NCI-H748 (cell line): ENCODE data around the gene LMF1.
A peak's percentile ranks its signal among the peaks of the same experiment; 100 is the strongest.

Source experiments
- DNase-seq: peaks from one replicate; lab custom pipeline; 2025; ENCODE audit not compliant: unreplicated experiment; lab: John Stamatoyannopoulos, UW

The LMF1 gene

DNA sequence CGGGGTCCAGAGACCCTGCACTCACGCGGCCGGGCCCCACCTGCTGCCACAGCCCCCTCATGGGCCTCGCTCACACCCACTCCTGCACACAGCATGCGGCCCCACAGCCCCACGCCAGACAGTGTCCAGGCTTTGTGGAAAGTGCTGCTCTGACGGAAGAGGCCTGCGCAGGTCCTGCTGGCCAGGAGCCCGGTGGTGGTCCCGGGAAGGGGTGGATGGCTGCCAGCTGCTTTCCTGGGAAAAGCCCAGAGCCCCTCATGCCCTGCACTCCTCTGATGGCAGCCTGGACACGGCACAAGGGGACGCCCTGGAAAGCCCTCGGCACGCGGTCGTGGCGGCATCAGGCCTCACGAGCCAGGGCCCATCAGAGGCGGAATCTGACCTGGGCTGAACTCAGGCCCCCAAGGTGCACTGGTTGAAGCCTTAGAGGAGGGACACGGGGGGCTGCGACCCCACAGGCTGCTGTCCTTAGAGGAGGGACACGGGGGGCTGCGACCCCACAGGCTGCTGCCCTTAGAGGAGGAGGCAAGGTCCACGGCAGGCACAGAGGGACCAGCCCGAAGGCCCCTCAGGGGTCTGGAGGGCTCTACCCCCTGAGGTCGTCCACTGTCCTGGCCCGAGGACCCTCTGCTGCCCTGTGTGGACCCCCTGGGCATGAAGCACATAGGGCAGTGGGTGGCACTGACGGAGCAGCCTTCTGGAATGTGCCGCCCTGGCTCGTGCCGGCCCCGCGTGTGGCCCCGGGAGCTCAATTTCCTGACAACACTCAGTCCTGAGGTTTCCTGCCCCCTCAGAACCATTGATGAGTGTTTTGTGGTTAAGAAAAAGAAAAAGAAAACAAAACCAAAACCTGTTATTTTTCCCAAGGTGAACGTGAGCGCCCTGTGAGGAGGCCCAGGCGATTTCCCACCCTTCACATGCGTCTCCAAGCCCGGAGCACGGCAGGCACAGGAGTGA lies 32.9 kb upstream of the LMF1 start:
- no peak for DNase-seq

DNA sequence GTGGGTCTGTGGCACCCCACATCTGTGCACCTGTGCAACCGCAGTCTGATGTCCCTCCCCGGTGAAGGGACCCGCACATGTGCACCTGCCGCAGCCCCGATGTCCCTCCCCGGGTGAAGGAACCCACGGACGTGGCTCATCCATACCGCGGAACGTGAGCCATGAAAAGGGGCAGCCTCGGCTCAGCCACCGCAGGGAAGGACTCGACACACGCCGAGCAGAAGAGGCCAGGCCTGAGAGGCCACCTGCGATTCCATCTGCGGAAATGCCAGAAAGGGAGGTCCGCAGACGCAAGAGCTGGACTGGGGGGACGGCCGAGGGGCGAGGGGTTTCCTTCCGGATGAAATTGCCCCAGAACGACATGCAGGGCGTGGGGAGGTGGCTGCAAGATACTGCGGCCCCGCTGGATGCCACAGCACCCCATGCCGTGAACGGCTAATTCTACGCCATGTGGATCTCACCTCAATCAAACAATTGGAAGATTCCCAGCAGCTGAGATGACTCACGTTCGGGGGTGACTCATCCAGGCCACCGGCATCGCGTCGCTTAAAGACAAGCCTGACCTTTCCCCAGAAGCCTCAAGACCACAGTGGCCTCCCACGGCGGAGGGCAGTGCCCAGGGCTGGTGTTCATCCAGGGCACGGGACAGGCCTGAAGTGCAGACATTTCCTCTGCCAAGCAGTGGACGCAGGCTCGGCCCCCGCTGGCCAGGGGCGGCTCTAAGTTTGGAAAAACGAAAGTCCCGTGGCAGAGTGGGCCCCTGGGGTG lies 31.8 kb upstream of the LMF1 start:
- no peak for DNase-seq

DNA sequence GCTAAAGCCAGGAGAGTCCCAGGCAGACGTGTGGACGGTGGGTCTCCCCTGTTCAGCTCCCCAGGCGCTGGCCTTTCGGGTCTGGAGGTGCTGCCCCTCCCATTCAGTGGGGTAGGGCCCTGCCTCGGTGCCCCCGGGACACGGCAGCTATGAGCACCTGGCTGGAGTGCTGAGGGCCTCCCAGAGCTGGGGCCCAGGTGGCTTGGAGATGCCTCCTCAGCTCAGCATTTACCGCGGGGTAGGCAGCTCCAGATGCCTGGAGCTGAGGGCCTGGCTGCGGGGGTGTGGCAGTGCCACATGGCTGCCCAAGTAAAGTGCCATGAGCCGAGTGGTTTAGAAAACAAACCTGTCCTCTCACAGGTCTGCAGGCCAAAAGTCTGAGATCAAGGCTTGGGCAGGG lies 30.3 kb upstream of the LMF1 start:
- DNase-seq = no peak

DNA sequence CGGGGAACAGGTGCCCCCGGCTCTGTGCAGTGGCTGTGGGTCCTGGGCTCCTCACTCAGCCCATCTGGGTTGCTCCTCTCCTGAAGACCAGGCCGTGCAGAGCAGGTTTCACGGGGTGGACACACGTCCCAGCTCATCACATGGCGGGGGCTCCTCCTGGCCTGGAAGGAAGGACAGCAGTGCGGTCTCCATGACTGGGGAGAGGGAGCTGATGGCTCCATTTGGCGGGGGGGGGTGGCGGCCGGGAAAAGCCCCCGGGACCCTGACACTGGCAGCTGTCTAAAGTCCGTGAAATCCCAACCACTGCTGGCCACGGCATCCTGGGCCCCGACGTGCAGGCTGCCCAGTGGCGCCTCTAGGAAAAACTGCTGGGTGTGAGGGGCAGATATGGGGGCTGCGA lies 29.8 kb upstream of the LMF1 start:
- no peak for DNase-seq

DNA sequence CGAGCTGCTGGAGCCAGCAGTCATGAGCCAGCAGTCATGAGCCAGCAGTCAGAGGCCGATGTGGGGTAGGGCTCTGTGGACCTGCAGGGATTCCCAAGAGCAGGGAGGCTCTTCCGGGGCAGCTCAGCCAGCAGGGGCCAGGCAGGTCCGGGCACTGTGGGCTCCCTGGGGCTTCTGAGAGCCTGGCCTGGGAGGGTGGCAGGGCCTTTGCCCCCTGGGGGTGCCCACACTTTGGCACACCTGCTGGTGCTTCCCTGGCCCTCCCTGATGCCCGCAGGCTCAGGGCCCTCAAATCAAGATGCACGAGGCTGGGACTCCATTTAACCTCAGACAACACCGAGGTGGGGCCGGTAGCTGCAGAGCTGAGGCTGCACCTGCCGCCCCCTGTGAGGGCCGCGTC lies 28.9 kb upstream of the LMF1 start:
- DNase-seq = no peak

DNA sequence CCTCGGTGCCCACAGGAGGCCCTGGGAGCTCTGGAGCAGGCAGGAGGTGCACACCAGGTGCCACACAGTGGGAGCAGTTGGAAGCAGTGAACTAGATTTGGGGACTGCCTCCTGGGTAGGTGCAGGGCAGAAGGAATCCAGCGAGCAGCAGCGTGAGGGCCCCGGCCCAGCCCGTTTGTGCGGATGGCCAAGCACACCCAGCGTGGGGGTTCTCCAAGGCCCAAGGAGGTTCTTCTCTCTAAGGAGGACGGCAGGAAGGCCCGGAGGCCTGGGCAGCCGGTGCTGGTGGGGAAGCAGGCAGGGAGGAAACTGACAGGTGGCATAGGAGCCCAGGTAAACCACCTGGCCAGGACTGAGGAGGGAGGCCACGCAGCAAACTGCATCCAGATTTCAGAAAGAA lies 27.8 kb upstream of the LMF1 start:
- DNase-seq = no peak

DNA sequence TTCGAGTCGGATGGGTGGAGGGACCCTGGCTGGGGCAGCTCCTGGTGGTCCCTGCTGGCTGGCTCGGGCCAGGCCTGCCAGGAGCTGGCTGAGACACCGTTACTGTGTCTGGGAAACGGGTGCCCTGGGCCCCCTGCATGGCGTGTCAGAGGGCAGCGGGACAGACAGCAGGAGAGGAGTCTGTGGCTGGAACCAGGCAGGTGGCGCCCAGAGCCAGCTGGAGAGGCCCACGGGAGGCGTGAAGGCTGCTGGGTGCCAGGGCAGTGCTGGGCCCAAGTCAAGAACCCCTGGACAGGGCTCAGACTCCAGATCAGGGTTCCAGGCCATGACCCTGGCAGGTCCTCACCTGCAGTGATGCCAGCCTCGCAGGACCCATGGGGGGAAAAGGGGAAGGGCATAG lies 27.4 kb upstream of the LMF1 start:
- DNase-seq = no peak

DNA sequence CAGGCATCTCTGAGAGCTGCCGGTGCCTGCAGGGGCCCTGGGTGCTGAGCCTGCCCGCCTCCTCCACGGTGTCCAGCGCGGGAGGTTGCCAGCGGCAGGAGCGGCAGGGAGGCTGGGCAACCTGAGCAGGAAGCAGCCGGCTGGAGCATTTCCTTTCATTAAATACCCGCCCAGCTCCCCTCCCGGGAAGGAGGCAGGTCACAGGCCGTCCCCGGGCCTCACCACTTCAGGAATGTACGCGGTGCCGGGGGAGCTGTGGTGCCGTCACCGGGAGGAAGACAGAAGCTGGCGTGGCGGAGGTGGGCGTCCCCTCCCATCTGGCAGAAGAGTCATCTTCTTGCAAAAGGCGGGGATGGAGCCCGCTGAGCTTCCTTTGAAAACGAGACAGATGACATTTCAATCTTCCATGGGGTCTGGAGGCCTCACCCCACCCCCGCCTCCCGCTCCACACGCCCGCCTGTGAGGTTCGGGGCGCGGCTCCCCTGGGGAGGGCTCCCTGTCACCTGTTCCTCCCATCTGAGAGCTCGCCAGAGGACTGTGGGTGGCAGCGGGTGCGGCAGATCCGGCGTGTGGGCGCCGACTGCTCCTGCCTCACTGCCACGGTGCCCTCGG lies 26.8 kb upstream of the LMF1 start:
- no peak for DNase-seq

DNA sequence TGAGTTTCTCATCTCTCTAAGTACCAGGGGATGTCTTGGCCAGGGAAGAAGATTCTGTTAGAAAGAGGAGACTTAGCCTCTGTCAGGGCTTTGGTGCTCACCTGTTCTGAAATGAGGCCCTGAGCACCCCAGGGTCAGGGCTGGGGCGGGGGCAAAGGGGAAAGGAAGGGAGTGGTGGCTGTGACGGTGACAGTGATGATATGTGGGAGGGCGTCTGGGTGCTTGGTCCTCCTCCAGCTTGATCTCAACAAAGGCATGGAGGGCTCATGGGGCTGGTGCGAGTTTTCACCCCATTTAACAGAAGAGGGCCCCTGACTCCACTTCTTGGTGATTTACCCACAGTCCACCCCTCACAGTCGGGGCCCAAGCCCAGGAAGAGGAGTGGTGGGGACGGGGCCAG lies 25.9 kb upstream of the LMF1 start:
- DNase-seq = no peak

DNA sequence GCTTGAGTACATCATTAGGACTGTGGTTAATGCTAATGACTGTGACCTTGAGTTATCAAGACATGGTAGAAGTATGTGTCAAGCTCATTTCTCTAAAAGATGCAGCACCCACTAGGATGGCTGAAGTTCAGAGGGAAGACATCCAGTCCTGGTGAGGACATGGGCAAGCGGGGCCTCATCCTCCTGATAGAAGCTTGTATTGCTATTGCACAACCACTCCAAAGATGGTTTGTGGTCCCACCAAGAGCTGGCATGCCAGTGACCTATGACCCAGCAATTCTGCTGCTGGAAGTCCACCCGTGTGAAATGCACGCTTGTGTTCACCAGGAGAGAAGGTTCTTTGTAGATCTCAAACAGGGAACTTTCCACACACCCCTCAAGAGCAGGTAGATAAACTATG lies 25.0 kb upstream of the LMF1 start:
- DNase-seq = no peak

DNA sequence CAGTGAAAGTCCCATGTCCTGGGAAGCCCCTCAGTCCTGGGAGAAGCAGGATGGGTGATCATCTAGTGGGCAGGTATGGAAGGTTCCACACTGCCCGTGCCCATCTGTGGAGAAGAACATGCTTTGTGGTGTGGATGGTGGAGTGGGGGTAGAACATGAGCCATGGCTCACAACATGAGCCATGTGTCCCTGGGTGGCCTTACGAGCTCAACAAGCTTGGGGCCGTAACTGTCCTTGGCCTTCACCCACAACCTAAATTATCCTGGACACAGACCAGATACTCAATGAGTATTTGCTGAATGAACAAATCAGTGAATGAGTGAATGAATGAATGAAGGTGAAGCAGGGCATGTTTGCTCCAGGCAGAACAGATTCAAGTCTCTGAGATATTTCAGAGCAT lies 24.3 kb upstream of the LMF1 start:
- no peak for DNase-seq

DNA sequence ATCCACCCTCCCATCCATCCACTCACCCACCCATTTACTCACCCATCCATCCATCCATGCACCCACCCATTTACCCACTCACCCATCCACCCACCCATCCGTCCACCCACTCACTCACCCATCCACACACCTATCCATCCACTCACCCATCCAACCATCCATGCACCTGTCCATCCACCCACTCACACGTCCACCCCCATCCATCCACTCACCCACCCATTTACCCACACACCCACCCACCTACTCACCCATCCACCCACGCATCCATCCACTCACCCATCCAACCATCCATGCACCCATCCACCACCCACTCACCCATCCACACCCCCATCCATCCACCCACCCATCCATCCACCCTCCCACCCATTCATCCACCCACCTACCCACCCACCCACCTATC lies 22.9 kb upstream of the LMF1 start:
- DNase-seq = no peak

DNA sequence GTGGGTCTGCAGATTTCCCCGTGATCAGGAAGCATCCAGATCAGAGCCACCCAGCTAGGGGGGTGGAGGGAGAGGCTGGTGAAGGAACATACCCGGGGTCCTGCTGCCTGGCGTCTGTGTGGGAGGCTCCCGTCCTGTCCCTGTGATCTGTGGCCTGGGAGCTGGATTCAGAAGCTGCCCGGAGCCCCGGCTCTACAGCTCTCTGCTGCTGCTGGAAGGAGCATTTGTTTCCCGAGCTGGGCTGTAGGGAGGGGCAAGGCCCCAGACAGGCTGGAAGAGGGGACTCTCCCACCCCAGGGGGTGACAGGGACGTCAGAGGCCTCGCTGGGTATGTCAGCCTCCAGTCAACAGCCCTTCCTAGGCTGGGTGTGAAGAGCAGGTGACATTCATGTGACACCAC lies 21.0 kb upstream of the LMF1 start:
- no peak for DNase-seq

DNA sequence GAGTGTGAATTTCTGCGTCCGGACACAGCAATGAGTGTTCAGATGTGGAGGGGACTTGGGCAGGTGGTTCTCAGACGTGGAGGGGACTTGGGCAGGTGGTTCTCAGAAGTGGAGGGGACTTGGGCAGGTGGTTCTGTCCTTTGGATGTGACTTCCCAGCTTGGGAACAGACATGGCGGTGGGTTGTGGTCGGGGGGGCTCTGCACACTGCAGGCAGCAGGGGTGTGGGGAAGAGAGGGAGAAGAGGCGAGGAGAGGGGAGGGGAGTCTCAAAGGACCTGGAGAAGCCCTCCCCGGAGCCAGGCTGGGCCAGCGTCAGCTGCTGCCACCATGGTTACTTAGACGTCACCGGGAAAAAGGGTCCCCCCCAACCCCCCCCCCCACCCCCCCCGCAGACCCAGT lies 20.6 kb upstream of the LMF1 start:
- no peak for DNase-seq

DNA sequence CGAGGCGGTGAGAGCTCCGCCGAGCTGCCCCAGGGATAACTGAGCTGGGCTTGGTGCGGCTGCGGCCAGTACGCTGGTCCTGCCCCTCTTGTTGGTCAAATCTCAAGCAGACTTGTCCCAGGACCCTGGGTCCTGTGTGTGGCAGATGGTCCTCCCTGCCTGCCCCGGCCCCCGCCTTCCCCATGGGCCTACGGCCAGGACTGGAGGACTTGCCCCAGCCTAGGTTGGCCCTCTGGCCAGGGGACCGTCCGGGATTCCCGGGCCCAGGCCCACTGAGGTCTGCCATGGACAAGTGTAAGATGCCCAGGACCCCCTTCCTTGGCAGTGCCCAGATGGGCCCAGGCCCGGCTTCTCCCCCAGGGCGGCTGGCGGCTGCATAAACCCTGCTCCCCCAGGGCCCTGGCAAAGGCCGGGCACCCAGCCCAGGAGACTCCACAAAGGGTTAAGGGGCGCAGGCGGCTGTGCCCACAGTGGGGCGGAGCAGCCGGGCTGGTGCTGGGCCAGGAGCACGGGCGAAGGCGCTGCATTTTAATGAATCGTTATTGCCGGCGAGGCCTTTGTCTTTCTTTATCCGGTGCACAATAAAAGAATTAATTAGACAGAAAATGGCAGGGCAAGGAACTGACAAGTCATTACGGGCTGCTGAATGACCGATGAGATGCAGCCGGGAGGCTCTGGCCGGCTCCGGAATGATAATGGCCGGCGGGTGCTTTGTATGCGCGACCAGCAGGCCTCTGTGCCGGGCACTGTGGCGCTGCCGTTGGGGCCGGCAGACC lies 19.9 kb upstream of the LMF1 start:
- DNase-seq = peak; percentile 19

DNA sequence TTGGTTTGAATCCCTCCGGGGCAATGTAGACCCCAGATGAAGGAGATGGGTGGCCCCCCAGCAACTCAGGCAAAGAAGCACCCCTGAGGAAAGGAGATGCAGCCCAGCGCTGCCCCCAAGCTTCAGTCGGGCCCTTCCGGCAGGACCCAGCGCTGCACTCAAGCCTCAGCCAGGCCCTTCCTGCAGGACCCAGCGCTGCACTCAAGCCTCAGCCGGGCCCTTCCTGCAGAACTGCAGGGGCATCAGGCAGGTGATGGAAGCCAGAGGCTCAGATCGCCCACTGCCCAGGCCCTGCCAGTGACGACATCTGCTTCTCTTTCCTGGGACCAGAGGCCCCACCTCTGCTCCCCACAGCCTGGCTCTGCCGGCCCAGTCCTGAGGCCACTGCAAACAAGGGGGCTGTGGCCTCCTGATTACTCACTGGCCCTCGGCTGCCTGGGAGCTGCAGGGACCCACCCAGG lies 18.6 kb upstream of the LMF1 start:
- no peak for DNase-seq

DNA sequence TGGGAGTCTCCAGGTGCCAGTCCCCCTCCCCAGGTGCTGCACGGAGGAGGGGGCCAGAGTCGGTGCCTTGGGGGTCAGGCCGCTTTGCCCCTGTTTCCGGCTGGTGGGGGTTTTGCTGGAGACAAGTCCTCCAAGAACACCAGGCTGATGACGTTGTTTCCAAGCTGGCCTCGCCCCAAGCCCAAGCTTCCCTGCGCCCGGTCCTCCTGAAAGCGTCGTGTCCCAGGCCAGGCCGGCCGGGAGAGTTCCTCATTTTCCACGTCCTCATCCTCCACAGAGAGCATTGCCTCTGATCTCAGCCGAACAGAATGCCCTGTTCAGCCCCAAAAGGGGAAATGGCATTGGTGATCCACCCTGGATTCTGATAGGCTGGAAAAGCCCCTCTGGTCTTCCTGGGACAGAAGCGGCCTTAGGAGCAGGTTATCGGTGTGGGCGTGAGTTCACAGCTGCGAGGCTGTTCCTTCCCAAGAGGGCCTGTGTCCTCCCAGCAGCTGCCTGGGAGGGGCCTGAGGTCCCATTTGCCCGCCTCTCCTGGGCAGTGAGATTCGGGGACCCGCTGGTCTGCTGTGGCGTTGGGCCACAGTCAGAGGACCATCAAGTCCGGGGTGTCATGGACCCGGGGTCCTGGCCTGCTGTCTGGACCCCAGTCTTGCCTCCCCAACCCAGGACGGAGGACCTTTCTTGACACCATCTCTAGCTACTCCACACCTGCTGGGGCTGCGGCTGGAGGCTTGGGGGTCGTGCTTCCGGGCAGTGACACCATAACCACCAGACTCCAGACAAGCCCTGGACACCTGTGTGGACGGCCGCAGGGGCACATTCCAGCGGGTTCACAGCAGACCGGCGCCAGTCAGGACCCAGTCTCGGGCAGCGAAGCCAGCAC lies 17.9 kb upstream of the LMF1 start:
- DNase-seq = no peak

DNA sequence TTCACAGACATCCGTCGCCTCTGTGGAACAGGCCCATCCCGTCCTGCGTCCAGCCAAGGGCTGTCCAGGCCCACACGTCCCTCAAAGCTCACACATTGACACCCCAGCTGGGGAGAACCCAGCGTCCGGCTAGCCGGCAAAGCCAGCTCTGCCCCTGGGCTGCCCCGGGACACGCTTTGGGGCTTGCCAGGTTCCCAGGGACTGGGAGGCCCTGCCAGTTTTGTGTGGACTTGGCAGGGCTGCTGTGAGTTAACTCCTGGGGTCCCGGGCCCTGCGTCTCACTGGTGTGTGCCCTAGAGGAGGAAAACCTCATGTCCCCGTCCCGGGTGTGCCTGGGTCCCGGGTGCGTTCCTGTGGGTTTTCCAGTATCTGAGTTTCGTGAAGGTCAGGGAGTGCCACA lies 17.1 kb upstream of the LMF1 start:
- no peak for DNase-seq

DNA sequence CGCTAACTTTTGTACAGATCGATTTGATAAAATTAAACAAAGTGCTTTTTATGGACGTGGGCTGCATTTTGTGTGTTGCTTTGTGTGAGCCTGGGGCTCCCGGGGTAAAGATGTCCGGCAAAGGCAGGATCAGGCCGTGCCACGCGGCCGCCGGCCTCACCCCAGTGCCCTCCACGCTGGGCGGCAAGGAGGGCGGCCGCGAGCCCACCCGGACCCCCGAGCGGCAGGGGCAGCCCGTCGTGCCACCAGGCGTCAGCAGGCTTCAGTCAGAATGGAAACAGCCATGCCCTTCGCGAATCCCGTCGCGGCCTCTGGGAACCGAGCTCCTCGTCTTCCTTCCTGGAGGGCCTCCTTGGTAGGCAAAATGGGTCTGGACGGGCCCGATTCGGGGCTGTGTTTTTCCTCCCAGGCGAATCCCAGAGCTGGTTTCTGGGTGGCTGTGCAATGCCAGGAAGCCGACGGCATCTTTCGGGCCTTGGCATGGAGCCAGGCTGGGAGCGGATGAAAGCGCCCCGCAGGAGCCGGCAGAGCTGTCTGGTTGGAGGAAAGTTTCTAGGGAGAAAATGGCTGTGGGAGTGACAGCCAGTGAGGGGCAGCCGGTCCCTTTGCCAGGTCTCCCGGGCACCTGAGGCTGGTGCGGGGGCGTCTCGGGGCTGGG lies 16.3 kb upstream of the LMF1 start:
- DNase-seq = peak; percentile 44

DNA sequence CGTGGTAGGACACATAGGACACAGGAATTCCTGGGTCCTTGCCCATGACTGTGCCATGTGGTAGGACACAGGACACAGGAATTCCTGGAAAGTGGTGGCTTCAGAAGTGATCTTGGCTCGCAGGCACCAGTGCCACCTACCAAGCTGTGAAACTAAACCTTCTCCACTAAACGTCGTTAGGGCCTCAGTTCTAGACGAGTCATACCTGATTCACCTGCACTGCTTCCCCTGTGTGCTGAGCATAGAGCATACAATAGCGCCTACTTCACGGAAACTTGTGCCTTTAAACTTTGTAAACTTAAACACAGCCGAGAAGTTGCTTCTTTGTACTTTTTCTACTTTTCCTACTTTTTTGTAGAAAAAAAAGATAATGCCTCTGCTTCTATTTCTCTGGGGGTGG lies 15.6 kb upstream of the LMF1 start:
- DNase-seq = no peak
